ENCODE measurements around the gene HYLS1.

- TF ChIP-seq CTCF (IDR thresholded peaks at IDR 0.05; ENCODE audit: insufficient read depth, low read length) (no peak), REST (IDR thresholded peaks at IDR 0.05; ENCODE audit: insufficient replicate concordance, low read depth) (no peak), POLR2AphosphoS5 (IDR thresholded peaks at IDR 0.05; ENCODE audit: low read depth) (no peak), SPI1 (IDR thresholded peaks at IDR 0.05; ENCODE audit: borderline replicate concordance, low read depth) (no peak)
Measured at GRCh38 chr11:125901872-125902271, 14.4 kb downstream of the HYLS1 start.

Data from HL-60 (cell line).